HT1080 (cell line): ENCODE measurements around the gene RNF14. TPM values are rescaled to one million over a fixed set of nuclear protein-coding genes. Genes with fewer than 3 reads are reported as not detected.
"Not testable (repeated sequence)": the region's sequence is repeated elsewhere in the genome, so short reads cannot be mapped to it uniquely, and the experiment has no call there.

Experiments
- DNase-seq: peaks from one replicate; pipeline ENCODE4 v3.0.0-alpha.2; 2015; ENCODE audit warnings: low read depth
- polyA plus RNA-seq, 2 experiments: library from polyadenylated mRNA; depleted of rRNA; stranded (reverse); fragments of >200 nt; gene quantifications; 2 replicates each; pipeline ENCODE4 v1.2.3, GENCODE V29; 2015
- total RNA-seq: library from RNA; depleted of rRNA; stranded (reverse); fragments of >200 nt; shearing (Covaris generic); gene quantifications from 2 replicates; pipeline ENCODE4 v1.2.3, GENCODE V29; 2014; rRNA removed

Gene RNF14, protein sequence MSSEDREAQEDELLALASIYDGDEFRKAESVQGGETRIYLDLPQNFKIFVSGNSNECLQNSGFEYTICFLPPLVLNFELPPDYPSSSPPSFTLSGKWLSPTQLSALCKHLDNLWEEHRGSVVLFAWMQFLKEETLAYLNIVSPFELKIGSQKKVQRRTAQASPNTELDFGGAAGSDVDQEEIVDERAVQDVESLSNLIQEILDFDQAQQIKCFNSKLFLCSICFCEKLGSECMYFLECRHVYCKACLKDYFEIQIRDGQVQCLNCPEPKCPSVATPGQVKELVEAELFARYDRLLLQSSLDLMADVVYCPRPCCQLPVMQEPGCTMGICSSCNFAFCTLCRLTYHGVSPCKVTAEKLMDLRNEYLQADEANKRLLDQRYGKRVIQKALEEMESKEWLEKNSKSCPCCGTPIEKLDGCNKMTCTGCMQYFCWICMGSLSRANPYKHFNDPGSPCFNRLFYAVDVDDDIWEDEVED
- 66.0 and 87.1 TPM in 2 replicates for total RNA-seq
- 44.7 and 45.9 TPM in 2 replicates for polyA plus RNA-seq (2015; cell fraction: cytosol; rRNA removed)
- 38.2 and 40.7 TPM in 2 replicates for polyA plus RNA-seq (2015; cell fraction: nucleus; rRNA removed)

DNA sequence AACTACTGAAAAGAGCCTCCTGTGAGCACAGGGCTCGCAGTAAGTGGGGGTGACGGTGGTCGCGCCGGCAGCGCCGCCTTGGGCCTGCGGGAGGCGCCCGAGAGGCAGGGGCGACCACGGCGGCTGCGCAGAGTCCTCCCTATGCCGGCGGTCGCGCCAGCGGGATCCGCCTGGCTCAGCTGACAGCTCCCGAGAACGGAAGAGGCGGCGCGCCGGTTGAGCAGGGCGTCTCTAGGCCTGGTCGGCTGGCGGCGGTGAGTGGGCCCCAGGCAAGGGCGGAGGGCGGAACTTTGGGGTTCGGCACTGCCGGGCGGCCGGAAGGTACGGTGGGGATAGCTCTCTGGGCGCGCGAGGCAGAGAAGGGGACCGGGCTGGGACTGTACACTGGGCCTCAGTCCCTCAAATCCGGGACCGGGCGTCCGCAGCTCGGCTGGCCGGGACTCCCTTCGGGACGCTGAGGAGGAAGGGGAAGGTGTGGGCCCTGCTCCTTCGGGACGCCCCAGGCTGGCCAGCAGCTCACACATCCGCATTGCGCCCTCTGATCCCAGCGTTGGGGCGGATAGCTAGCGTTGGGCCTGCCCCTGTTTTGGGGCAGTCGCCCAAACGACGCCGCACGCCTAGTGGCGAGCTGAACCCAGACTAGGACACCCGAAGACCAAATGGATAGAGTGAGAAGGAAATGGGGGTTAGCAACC is at the start of gene RNF14:
RNF14 (plus strand) TSS at position 192 of the 695 bp plus-strand sequence. CDS start 4,484 bp downstream, outside the sequence.
- DNase-seq = peak; percentile 95

DNA sequence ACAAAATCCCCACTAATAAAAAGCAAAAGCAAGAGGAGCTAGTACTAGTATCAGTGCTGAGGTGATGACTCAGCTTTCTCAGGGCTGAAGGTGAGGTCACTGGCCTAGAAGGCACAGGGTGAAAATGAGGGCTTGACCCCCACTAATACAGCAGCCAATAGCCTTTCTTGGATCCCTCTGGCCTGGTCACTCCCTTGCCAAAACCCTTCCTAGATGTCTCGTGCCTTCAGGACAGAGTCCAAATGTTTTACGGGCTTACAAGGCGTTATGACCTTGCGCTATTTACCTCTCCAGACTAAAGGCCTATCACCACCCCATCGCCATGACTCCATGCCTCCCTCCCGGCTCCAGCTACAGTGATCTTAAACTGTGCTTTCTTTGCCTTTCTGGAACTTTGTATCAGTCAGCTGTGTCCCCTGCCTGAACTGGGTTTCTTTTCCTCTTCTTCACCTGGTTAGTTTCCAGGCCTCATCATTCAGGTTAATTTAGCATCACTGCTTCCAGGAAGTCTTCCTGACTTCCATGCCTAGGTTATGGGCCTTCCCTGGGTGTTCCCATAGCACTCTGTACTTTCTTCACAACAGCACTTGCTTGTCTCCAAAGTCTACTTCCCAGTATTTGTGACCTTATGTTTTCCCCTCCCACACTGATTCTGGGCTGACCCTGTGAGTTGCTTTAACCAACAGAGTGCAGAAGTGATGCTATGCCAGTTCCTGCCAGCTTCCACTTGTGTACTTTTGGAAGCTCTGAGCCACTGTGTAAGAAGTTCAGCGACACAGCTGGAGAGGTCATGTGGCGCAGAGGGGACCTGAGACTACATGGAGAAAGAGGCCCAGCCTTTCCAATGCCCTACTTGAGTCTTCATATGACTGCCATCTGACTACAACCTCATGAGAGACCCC is 49.4 kb upstream of the RNF14 start:
- no peak for DNase-seq

DNA sequence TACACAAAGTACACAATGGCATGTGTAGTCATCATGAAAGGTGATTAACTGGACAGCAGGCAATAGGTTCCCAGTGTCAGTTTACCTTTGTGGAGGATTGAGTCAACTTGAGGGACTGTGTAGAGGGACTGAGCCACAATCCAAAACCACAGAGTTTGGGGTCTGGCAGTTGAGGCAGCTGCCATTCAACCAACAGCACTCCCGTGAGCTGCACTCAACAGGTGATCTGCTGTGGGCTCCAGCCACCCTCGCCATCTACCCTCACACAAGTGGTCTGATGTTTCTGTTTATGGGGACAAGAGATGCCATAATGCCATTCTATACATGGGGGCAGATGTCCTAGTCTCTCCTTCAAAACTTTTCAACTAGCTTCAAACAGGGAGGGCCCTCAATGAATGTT is 48.1 kb upstream of the RNF14 start:
- no peak for DNase-seq

DNA sequence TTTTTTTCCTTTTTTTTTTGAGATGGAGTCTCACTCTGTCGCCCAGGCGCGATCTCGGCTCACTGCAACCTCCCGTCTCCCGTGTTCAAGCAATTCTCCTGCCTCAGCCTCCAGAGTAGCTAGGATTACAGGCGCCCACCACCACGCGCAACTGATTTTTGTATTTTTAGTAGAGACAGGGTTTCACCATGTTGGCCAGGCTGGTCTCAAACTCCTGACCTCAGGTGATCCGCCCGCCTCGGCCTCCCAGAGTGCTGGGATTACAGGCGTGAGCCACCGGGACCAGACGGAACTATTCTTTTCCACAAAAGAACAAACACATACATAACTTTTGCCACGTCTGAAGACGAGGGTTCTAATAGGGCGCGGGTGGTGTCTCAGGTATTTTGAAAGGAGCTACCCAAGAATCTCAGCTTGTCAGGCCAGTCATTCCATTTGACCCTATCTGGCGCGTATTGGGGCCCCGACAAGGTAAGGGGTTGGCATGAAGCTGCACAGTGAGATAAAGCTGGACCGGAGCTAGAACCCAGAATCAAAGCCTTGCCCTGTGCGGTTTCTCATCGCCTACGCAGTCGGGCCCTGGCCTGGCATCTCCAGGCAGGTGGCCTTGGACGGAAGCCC is 46.0 kb upstream of the RNF14 start:
- not testable (repeated sequence) for DNase-seq

DNA sequence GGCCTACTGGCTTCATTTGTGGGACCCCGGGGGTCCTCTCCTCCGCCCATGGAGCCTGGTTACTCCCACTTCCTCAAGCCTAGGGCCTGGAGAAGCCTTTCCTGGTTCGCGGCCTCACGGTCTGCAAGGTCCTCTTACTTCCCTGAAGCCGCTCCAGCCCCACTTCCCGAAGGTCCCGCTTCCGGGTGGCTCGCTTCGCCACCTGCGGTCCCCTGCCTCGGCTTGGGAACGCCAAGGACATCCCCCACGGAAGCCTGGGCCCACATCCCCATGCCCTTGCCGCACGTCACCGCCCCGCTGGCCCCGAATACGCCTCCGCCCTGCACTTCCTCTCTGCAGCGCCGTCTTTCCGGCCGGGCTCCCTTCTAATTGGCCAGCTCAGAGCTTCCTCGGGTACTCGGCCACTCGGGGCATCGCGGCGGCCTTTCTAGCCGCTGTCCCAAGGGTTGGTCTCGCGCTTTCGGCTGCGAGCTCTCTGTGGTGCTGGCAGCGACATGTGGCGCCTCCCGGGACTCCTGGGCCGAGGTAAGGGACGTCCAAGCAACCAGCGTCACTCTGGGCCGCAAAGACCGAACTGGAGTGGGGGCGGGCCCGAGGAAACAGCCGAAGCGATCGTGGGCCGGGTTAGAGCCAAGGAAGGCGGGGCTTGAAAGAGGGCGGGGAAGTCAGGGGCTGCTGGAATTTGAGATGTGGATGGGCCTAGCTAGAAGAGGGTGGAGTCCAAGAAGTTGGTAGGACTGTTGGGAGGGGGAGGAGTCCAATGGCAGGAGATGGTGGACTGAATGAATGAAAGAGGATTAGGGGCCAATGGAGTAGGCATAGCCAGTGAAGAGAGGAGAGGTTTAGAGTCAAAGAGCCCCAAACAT is 45.2 kb upstream of the RNF14 start, which contains the start of gene DELE1:
DELE1 (plus strand) TSS at position 424 of the 866 bp plus-strand sequence; CDS start at position 495, 71 bp downstream.
- peak; percentile 95 for DNase-seq

DNA sequence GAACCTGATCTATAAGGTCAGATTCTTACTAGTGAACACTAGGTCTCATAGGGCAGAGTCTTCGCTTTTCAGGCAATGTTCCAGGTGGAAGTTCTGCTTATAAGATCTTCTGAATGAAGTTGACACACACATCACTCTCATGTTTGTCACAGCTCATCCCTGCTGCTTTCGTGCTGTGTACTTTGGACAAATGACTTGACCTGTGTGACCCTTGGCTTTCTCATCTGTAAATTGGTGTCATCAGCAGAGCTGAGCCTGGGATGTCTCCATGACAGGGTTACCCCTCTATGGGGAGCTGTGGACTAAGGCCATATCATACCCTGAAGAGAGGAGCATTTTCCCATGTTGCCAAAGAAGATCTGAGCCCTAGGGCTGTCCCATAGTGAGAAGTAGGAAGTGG is 42.5 kb upstream of the RNF14 start:
- DNase-seq = no peak

DNA sequence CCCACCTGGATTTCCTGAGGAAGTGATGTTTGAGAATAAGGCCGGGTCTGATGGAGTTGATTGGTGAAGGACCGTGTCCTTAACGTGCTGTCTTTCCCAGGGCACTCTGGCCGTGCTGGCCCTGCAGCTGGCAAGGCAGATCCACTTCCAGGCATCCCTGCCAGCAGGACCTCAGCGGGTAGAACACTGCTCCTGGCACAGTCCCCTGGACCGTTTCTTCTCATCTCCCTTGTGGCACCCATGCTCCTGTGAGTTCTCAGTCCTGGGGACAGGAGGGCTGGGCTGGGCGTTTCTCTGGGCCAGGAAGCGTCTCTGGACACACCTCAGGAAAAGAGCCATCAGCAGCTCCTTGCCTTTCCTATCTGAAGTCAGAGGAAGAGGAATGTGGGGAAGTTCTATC is 40.9 kb upstream of the RNF14 start:
- no peak for DNase-seq

DNA sequence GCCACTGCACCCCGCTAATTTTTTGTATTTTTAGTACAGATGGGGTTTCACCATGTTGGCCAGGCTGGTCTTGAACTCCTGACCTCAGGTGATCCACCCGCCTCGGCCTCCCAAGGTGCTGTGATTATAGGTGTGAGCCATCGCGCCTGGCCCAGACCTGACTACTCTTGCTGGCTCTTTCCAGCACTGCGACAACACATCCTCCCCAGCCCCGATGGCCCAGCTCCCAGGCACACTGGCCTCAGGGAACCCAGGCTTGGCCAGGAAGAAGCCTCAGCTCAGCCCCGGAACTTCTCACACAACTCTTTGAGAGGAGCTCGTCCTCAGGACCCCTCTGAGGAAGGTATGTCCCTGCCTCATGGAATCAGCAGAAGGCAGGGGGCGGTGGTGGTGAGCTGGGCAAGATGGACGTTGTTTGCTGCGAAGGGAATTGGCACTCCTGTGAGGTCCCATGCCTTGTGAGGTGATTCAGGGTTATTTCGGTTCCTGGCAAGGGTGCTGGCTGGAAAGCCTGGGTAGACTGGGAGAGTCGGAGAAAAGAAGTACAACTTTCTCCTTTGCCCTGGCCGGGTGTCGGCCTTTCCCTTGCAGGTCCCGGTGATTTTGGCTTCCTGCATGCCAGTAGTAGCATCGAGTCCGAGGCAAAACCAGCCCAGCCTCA is 39.4 kb upstream of the RNF14 start:
- DNase-seq = no peak

DNA sequence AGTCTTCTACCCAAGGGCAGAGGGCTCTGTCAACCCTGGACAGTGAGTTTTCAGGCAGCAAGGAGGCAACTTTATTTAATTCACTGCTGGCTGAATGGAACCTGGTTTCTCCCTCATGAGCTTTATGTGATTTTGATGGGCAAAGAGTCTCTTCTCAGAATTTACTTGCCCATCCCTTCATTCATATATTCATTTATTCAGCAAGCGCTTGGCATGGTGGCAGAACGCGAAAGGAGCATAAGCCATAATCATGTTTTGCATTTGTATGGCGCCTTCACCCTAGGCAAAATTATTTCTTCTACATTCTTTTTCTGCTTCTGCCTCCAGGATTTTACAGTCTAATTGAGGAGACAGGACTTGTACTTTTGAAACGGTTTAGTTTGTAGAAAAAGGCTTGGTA is 37.2 kb upstream of the RNF14 start:
- no peak for DNase-seq

DNA sequence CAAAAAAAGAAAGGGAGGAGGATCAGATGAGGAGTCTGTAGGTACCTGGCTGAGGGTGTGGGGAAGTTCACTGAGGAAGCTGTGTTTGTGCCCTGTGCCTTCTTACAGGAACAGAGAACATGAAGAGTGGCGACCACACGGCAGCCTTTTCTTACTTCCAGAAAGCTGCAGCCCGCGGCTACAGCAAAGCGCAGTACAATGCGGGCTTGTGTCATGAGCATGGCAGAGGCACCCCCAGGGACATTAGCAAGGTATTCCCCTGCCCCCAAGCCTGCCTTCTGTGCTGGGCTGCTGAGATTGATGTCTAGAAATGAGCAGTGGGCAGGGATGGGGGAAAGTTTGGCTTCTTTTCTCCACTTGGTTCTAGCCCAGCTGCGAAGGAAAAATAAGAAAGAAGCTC is 35.8 kb upstream of the RNF14 start:
- DNase-seq = no peak

DNA sequence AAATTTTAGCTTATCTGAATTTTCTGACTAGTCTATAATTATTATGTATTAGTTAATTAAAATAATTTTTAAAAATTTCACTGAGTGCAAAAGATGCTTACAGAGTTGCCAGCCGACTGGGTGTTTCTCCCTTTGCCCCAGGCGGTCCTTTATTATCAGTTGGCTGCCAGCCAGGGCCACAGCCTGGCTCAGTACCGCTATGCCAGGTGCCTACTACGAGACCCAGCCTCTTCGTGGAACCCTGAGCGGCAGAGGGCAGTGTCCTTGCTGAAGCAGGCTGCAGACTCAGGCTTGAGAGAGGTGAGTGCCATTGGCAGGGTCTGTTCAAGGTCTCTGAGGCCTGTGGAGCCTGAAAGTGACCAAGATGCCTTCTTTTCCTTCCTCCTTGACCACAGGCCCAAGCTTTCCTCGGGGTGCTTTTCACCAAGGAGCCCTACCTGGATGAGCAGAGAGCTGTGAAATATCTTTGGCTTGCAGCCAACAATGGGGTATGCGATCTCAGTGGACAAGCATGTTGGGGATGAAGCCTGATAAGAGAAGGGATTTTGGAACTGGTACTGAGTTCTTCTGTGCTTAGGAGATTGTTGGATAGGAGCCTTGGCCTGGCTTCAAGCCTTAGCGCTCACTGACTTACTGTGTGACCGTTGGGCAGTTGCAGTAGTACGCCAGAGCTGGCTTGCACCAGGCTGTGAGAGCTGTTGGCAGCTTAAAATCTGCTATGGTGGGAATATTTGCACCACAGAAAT is 34.6 kb upstream of the RNF14 start:
- no peak for DNase-seq

DNA sequence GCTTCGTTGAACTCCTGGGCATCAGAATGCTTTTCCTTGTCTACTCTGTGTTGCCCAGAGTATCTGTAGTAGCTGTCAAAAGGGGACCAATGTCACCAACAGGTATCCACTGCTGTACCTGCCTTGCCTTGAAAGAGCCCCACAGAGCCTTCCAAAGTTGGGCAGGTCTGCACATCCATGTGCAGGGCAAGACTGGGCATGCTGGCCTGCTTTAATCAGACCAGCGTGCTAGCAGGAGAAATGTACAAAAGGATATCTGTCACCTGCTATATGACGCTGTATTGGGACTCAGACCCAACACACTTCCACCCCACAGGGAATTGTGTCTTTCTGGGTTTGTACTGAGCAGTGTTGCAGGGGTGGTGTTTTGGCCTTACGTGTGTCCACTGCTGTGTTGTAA is 33.4 kb upstream of the RNF14 start:
- DNase-seq = no peak

DNA sequence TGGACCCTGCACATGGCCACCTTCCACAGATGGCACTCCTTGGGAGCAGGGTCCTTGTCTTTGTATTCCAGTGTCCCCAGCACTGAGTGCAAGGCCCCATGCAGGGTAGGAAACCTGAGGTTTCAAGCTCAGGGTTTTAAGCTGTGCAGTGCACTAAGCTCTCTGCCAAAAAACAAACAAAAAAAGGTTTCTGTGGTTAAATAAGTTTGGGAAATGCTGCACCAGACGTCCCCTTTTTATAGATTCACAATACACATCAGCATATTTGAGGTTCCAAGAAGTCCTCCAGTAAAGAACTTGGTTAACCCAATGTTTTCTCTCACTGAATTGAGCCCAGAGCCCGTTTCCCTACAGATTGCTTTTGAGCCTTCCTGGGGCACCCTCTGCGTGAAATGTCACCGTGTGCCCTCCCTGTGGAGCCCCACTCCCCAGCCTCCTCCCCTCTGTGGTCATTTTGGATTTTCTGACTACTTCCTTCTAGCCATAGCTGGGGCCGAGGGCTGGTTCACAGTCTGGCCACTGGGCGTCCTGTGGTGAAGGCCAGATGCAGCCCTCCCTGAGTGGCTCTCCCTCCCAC is 28.1 kb upstream of the RNF14 start:
- no peak for DNase-seq

DNA sequence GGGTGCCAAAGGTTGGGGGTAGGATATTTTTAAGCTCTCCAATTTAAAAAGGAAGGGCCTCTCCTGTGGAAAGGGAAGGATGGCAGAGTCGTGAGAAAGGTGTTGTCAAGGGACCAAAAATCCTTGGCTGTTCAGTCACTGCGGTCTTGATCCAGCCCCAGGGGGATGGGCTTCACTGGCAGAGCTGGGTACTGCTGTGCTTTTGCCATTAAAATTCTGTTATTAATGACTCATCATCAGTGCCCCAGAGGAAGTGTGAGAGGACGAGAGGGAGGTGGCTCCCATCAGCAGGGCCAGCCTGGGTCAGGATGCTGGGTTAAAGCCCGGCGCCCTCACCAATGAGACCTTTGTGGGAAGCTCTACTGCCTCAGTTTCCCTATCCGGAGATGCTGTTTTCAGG is 27.6 kb upstream of the RNF14 start:
- no peak for DNase-seq

DNA sequence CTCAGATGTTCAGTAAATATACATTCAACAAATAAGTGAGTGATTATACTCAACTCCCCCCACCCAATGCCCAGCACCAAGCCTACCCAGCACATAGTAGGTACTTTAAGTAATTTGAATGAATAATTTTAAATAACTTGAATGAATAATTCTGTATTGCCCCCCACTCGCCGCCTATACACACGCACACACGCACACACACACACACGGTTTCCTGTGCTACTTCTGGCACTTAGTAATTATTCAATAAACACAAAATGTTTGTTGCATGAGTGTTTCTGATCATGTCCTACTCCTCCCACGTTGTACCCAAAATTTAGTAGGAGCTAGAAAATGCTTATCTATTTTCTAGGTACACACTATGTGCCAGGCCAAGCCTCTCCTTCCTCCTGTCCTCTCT is 27.1 kb upstream of the RNF14 start:
- no peak for DNase-seq

DNA sequence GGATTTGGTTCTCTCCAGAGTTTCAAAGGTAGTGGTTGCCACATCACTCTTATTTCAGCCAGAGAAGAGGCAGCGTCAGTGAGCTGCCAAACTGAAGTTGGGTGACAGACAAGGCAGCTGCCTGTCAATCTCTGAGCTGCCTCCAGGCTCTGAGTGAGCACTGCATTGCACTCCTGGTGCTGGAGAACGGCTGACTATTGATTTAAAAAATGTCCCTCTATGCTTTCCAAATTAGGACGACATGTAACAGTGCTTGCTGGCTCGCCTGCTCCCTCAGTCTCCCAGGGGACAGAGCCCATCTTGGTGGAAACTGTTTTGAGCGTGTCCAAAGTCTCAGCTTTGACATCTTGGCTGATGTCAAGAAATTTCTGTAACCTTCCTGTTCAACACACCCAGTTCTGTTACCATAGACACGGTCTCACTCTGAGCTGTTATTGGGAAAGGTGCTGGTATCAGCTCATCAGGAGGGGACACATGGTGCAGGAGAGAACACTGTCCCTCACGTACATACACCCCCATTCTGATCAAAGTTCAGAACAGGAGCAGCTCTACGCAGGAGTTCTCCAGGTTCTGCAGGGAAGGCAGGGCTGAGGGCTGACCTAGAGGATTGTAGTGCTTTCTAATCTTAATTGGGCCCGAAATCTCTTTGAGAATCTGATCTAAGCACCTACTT is 26.6 kb upstream of the RNF14 start:
- DNase-seq = no peak

DNA sequence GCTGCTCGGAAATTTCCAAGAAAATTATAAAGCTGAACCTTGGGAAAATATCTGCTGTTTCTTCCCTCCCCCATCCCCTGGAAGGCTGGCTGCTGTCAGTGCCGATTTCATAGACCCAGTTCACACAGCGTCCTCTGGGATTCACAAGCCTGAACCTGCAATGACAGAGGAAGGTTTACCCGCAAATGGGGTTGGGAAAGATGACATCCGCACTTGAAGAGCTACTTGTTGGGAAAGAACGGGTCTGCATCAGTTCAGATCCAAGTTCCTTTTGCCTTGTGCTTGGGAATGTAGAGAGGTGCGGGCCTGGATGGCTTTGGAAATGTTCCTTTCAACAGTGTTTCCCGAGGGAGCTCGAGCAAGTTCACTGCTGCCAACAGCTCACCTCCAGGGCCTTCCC is 24.8 kb upstream of the RNF14 start:
- DNase-seq = no peak
